ENCODE results near the gene ARL9.

ARL9 gene, protein sequence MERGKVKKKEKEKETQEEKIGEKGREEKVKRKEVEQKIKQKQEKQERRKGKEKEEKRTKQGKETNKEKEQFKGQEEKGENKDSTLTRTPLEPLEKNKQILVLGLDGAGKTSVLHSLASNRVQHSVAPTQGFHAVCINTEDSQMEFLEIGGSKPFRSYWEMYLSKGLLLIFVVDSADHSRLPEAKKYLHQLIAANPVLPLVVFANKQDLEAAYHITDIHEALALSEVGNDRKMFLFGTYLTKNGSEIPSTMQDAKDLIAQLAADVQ

DNA sequence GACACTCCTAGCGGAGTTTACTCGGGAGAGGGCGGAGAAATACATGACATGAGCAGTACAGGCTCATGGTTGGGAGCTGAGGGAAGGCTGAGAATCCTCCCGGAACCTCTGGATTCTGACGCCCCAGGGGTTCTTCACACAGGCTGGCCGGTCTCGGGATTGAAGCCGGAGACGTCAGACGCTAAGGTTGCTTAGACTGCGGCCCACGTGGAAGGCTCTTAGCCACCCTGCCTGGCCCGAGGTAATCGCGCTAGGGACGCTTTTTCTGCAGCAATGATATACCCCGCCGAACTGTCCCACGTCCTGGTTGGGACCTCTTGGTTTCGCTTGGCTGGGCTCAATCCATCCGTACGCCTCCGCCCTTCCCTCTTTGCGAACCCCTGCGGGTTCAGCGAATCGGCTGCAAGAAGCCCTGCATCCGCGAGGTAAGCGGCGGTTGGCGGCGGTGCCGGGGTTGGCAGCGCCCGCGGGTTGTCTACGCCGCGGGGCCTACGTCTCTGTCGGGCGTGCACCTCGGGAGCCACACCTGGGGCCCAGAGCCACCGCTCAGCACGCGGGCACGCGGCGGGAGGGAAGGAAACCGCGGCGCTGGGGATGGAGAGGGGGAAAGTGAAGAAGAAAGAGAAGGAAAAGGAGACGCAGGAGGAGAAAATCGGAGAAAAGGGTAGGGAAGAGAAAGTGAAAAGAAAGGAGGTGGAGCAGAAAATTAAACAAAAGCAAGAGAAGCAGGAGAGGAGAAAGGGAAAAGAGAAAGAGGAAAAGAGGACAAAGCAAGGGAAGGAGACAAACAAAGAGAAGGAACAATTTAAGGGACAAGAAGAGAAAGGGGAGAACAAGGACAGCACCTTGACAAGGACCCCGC lies at the start of gene ARL9:
Gene ARL9, plus strand, starts transcription at position 523 of the 862 bp plus-strand sequence. Its CDS starts 72 bp downstream, at position 595.
- no peak for DNase-seq (ENCODE audit: low read depth)

GRCh38 chr4:56460085-56460484 lies 45.5 kb upstream of the ARL9 start:
- no peak for DNase-seq (ENCODE audit: low read depth)

- no peak for DNase-seq (ENCODE audit: low read depth)
These were observed 43.4 kb upstream of the ARL9 start for GRCh38 chr4:56462157-56462556.

- DNase-seq (ENCODE audit: low read depth): no peak
These were observed 41.9 kb upstream of the ARL9 start for GRCh38 chr4:56463711-56464110.

DNA sequence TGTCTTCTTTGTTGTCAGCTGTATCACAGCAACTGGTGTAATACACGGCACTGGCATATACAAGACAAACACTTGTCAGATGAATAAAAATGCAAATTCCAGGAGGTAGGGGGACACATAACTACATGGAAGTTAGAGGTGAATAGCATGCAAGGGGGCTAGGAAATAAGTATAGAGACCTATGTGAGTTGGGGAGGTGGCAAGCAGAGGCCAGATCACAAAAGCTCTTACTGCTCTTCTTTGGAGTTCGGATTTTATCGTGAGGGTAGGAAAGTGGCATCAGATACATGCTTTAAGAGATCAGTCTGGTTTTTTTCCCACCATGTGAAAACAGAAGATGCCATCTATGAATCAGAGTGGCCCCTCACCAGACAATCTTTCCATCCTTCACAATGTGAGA lies 41.0 kb upstream of the ARL9 start:
- no peak for DNase-seq (ENCODE audit: low read depth)

GRCh38 chr4:56465599-56466295 lies 39.8 kb upstream of the ARL9 start:
- no peak for DNase-seq (ENCODE audit: low read depth)

- DNase-seq (ENCODE audit: low read depth): peak; percentile 64
These were observed 39.3 kb upstream of the ARL9 start for GRCh38 chr4:56466296-56466761.

- DNase-seq (ENCODE audit: low read depth): no peak
These were observed 38.7 kb upstream of the ARL9 start for GRCh38 chr4:56466910-56467283.

DNA sequence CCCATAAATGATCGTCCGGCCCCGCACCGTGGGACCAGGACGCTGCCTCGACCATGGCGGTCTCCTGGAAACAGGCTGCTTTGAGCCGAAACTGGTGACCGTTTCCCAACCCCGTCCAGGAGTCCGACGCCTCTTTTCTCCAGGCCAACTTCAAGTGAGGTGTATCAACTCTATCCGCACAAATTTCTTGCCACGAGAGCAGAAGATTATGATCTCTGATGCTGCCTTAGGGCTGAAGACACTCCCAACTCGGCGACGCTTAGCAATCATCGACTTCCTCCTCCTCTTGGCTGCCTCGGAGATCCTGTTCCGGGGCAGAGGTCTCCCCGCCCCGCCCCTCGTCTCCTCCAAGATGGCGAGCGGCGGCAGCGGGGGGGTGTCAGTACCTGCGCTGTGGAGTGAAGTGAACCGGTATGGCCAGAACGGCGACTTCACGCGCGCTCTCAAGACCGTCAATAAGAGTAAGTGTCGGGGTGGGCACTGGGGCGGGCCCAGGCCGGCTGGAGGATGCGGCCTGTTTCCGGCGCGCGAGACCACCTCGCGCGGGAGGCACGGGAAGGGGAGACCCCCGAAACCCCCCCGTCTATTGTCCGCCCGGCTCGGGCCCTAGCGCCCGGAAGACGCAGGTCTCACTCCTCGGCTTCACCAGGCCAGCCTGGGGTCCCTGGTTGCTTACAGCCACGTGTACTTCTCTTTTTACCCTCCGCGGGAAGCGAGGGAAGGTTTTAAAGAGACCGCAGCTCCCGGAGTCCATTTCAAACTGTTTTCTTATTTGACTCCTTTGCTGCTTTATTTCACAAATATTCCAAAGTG lies 38.1 kb upstream of the ARL9 start, which contains the start of gene SRP72:
Gene SRP72, plus strand, starts transcription at position 334 of the 813 bp plus-strand sequence. Its CDS starts 19 bp downstream, at position 353.
- peak; percentile 54 for DNase-seq (ENCODE audit: low read depth)

DNA sequence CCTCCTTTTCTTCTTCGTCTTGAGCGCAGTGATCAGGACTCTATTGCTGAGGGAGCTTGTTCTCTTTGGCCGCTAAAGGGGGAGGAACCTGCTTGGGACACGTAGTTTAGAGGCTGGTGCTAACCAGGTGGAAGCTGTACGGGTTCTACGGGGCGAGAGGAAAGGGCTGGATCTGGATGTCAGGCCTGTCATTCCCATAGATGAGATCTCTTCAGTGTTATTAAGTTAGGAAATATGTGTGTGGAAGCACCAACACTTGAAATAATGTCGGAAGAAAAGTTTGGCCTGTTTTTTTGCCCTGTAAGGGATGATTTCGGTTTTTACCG lies 37.5 kb upstream of the ARL9 start:
- no peak for DNase-seq (ENCODE audit: low read depth)

- no peak for DNase-seq (ENCODE audit: low read depth)
These were observed 35.9 kb upstream of the ARL9 start for GRCh38 chr4:56469489-56470210.

DNA sequence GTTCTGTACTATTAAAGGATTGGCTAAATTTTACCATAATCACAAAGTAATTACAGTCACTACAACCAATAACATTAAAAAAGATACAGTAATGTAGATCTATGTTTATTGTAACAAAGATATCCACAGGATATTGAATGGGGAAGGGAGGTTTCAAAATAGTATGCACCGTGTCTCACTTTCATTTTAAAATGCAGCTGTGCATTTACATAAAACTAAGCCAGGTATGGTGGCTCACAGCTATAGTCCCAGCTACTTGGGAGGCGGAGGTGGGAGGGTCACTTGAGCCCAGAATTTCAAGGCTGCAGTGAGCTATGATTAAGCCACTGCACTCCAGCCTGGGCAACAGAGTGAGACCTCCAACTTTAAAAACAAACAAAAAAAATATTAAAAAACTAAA lies 29.7 kb upstream of the ARL9 start:
- no peak for DNase-seq (ENCODE audit: low read depth)

- DNase-seq (ENCODE audit: low read depth): no peak
These were observed 28.3 kb upstream of the ARL9 start for GRCh38 chr4:56477192-56477702.

DNA sequence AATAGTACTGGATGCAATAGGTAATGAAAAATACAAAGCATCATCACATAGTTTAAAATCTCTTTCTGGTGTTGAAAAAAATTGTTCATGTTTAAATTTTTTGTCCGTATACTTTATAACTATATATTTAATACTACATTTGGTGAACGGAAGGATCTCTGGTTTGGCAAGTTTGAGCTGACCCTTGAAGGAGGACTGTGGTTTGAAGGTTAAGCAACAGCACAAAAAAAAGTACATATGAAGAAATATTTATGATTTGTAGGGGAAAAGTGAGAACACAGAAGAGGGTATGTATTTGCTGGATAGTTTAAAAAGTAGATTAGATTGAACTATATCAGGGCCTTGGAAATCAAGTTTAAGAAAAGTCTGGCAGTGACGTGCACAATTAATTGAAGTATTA lies 24.9 kb upstream of the ARL9 start:
- DNase-seq (ENCODE audit: low read depth): no peak

- no peak for DNase-seq (ENCODE audit: low read depth)
These were observed 9.3 kb upstream of the ARL9 start for GRCh38 chr4:56496241-56496640.

DNA sequence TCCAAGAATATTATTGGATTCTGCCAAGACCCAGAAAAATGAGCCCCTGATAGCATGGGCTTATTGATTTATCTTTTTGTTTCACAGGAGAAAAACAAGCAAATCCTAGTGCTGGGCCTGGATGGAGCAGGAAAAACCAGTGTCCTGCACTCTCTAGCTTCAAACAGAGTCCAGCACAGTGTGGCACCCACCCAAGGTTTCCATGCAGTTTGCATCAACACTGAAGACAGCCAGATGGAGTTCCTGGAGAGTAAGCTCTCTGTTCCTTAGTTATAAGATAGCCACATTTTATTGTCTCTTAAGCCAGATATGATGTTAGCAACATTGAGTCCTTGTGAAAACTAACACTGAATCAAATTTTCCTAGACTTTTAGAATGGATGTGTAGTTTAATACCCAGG lies 5.5 kb downstream of the ARL9 start:
- no peak for DNase-seq (ENCODE audit: low read depth)

- DNase-seq (ENCODE audit: low read depth): no peak
These were observed 6.6 kb downstream of the ARL9 start for GRCh38 chr4:56512166-56512565.

DNA sequence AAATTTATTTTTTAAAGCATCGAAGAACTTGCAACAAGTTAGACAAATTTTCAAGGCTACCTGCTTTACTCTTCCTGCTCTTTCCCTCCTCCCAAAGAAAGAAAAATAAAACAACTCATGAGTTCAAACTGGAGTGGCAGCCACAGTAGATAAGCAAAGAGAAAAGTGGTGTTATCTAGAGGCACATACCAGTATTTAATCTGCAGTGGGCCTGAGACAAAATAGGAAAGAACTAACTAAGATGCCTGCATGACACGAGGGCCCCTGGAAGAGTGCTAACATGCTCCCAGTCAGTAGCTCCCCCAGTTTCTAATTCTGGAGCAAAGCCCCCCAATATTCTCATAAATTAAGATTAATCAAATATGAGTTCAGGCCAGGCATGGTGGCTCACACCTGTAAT lies 7.9 kb downstream of the ARL9 start:
- DNase-seq (ENCODE audit: low read depth): no peak

GRCh38 chr4:56530269-56531148 lies 24.9 kb downstream of the ARL9 start:
- peak; percentile 64 for DNase-seq (ENCODE audit: low read depth)

All from HS-27A (cell line).